Prostate gland (tissue), 2 donors: Measurements from ENCODE around the gene CTH.

Experiments
- CTCF ChIP-seq, 4 experiments: fragments of 200-600 bp in 2 of 4; fragments of 450-650 bp in 2 of 4; sonication (generic) in 2 of 4; IDR thresholded peaks; 1 replicate in 3 of 4; 2 replicates in 1 of 4; pipeline ENCODE4 v1.5.1; 2016 to 2019; ENCODE audit warnings: antibody characterized with exemption in 4 of 4, mild to moderate bottlenecking in 2 of 4, moderate library complexity in 2 of 4
- POLR2AphosphoS5 ChIP-seq: sonication (generic); formaldehyde crosslinking; IDR thresholded peaks from one replicate; pipeline ENCODE4 v1.6.1; 2017; ENCODE audit warnings: antibody characterized with exemption

GRCh38 chr1:70443739-70444138 is 32.7 kb downstream of the CTH start:
- TF ChIP-seq CTCF (IDR thresholded peaks at IDR 0.05) (no peak), POLR2AphosphoS5 (no peak)
